NT2/D1 (cell line): ENCODE data around the gene GREB1.

ENCODE experiments used
- SUZ12 ChIP-seq: IDR thresholded peaks from 2 replicates; pipeline ENCODE4 v1.6.1; 2011; ENCODE audit not compliant: insufficient read length, insufficient read depth; ENCODE audit errors: extremely low read depth
- YY1 ChIP-seq: IDR thresholded peaks from 2 replicates; pipeline ENCODE4 v1.6.1; 2011; ENCODE audit not compliant: insufficient read length, insufficient read depth
- ZNF274 ChIP-seq: IDR thresholded peaks from 2 replicates; pipeline ENCODE4 v1.6.1; 2011; ENCODE audit warnings: mild to moderate bottlenecking, low read depth, low read length

DNA sequence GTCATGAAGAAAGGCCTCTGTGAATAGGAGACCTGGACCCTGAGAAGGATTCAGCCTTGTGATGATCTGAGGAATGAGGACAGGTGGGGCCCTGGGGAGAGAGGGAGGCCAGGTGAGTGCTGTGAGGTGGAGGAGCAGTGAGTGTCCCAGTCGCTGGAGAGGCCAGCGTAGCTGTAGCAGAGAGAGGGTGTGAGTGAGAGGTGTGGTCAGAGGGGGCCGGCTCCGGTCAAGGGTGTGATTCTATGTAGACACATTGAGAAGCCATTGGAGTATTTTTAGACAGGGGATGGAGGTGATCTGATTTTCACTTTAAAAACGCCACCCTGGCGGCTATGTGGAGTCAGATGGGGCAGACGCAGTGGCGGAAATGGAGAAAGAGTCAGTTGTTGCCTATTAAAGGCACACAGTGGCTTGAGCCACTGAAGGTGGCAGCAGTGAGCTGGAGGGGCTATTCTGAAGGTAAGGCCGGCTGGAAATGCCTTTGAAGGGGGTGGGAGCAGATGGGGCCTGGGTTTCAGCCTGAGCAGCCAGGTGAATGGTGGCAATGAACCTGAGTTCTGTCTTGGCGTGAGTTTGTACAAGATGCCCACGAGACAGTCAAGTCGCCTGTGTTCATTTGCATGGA is 55.6 kb downstream of the GREB1 start:
- TF ChIP-seq YY1 (no peak), ZNF274 (no peak), SUZ12 (no peak)
